GM18517 (cell line): ENCODE data around the gene PFKL.

ENCODE experiments used
- ATAC-seq: cut with Tn5 transposase; IDR thresholded peaks from one replicate; pipeline ENCODE4 v1.9.1; 2021; ENCODE audit warnings: mild to moderate bottlenecking, moderate library complexity; ENCODE audit not compliant: unreplicated experiment

The PFKL gene

DNA sequence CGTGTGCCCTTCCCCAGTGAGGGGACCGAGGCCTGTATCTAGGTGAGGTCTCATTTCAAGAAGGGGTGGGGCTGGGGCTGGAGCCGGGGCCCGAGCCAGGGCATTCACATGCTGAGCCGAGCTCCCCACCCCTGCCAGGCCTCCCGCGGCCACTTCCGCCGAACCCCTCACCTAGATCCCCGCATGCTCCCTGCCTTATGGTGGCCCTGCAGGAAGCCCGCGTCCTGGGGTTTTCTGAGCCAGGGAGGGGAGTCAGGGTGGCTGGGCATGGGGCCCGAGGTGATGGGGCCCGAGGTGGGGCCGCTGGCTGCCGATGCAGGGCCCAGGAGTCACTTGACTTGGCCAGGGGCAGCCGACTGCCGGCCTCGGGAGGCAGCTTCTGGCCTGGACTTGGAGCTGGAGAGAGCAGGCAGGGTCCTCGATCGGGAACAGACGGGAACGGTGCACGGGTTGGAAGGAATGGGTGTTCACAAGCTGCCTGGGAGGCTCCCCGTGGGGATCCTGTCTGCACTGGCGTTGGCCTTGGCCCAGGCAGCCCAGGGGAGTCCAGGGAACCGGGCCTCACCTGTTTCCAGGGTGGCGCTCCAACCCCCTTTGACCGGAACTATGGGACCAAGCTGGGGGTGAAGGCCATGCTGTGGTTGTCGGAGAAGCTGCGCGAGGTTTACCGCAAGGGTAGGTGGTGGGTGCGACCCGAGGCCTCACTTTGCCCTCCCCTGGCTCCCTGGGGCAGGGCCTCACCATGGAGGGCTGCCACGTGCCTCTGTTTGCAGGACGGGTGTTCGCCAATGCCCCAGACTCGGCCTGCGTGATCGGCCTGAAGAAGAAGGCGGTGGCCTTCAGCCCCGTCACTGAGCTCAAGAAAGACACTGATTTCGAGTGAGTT is 25.8 kb downstream of the PFKL start:
- no peak for ATAC-seq

DNA sequence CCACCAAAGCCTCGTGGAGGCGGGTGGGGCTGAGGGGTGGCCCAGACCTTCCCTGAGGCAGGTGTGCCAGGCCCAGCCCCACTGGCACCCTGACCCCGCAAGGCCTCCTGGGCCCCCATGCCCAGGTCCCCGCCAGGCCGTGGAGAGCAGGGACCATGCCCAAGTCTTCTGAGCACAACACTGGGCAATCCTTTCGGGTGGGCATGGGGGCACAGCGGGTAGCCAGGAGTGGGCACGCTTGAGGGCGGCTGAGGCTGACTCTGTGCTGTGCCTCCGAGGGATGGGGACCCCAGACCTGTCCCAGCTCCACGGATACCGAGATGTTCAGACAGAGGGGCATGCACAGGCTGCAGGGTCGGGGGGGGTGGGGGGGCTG is 26.4 kb downstream of the PFKL start:
- ATAC-seq, result no peak

DNA sequence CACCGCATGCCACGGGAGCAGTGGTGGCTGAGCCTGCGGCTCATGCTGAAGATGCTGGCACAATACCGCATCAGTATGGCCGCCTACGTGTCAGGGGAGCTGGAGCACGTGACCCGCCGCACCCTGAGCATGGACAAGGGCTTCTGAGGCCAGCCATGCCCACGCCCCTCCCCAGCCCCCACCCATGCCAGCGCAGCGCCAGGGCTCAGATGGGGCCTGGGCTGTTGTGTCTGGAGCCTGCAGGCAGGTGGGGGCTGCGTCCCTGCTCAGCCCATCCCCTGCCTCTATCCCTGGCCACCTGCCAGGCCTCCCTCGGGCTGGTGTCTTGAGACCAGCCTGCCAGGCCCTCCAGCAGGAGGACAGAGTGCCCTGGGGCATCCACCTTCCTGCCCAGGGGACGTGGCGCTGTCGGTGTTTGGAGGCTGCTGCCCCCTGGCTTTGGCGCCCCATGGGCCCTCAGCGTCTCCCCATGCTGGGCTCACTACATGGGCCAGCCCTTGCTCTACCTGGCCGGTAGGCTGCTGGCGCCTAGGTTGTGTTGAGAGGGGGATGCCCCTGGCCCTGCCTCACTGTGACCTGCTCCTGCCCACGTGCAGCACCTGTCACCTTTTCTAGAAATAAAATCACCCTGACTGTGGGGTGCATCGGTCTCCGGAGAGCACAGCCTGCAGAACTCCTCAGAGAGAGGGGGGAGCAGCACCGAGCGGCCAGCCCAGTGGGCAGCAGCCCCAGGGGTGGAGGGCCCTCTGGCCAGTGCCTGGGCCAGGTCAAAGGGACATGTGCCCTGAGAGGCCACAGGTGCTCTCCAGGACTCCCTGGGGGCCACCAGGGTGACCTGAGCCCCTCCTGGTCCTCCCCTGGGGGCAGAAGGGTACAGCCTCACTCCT is 27.1 kb downstream of the PFKL start:
- no peak for ATAC-seq

GRCh38 chr21:44327603-44327974 is 27.7 kb downstream of the PFKL start:
- ATAC-seq, result no peak

GRCh38 chr21:44328242-44328895 is 28.5 kb downstream of the PFKL start:
- no peak for ATAC-seq

- ATAC-seq, result no peak
Measured at GRCh38 chr21:44329086-44329889, 29.4 kb downstream of the PFKL start.

DNA sequence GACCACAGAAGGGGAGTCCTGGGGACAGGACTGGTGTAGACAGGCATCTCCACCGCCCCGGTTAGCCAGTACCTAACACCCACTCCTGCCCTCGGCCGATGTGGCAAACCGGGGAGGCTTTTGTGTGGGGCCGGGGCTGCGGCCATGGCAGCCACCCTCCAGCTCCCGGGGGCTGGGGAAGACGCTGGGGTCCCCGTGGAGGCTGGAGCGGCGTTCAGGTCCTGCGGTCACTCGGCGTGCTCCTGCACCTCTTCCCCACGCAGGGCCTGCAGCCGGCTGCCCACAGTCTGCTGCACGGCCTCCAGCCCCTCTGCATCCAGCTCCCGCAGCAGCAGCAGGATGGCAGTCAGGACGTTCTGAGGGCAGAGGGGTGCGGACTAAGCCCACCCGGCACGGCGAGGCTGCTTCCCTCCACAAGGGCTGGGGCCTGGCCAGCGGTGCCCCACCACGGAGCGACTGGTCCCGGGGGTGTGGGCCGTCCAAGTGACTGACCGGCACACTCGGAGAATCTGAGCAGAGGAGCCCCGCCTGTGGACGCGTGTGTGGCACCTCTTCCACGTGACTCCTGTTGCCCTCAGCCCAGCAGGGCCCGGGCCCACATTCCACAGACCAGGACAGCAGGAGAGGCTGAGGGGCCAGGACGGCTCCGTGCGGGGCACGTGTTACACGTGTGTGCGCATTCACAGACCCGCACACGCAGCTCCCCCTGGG is 30.3 kb downstream of the PFKL start:
- ATAC-seq, result no peak

GRCh38 chr21:44330698-44331097 is 30.8 kb downstream of the PFKL start:
- no peak for ATAC-seq

- ATAC-seq, result no peak
Measured at GRCh38 chr21:44331209-44331608, 31.4 kb downstream of the PFKL start.

GRCh38 chr21:44331650-44332307 is 31.9 kb downstream of the PFKL start:
- ATAC-seq, result no peak

GRCh38 chr21:44332383-44332782 is 32.5 kb downstream of the PFKL start:
- ATAC-seq, result no peak

DNA sequence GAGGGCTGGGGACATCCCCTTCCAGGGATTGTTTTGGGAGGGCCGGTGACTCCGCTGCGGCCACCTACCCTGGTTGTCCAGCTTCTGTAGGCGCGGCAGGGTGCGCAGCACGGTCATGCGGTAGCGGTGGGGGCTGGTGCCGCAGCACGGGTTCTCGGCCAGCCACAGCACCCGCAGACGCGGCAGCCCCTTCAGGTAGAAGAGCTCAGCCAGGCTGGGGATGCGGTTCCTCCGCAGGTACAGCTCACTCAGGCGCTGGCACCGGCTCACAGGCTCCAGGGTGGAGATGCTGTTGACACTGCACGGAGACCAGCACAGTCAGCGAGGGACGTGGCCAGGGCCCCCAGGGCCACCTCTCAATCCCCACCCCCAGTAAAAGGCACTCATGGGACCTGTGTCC is 33.1 kb downstream of the PFKL start:
- no peak for ATAC-seq

- no peak for ATAC-seq
Measured at GRCh38 chr21:44333509-44334328, 33.9 kb downstream of the PFKL start.

- no peak for ATAC-seq
Measured at GRCh38 chr21:44334329-44335030, 34.6 kb downstream of the PFKL start.

GRCh38 chr21:44335266-44336059 is 35.6 kb downstream of the PFKL start:
- no peak for ATAC-seq

- no peak for ATAC-seq
Measured at GRCh38 chr21:44337449-44337848, 37.6 kb downstream of the PFKL start.
